K562 (cell line): ENCODE results near the gene C21orf58.

Experiments used
- BRCA1 ChIP-seq, 2 experiments: fragments of 450-650 bp in 1 of 2; sonication (generic) in 1 of 2; formaldehyde crosslinking in 1 of 2; IDR thresholded peaks; 2 replicates each; pipeline versions ENCODE4 v1.5.0 to v1.6.1; 2017 to 2020; ENCODE audit warnings: mild to moderate bottlenecking in 1 of 2, missing genetic modification reagents in 1 of 2
- STAT6 ChIP-seq: sonication (generic); formaldehyde crosslinking; IDR thresholded peaks from 2 replicates; pipeline ENCODE4 v1.8.1; 2023; ENCODE audit warnings: mild to moderate bottlenecking, missing genetic modification reagents
- TEAD2 ChIP-seq: fragments of 450-650 bp; IDR thresholded peaks from 2 replicates; pipeline ENCODE4 v1.6.1; 2016; ENCODE audit warnings: missing genetic modification characterization, control low read depth, missing compliant biosample characterization
- TF ChIP-seq, protein P1 (sequence below): sonication (generic); formaldehyde crosslinking; IDR thresholded peaks from 2 replicates; pipeline ENCODE4 v1.8.1; 2023; ENCODE audit warnings: mild to moderate bottlenecking, missing genetic modification reagents, moderate library complexity

DNA sequence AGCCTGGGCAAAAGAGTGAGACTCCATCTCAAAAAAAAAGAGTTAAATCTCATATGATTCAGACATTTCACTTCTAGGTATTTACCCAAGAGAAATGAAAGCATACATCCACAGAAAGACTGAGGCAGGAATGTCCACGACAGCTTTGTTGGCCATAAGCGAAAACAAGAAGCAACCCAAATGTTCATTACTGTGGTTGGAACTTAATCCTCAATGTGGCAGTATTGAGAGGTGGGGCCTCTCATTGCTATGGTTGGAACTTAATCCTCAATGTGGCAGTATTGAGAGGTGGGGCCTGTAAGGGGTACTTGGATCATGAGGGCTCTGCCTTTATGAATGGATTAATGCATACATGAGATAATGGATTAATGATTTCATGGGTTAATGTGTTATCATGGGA, 15.2 kb downstream of the C21orf58 start:
- TF ChIP-seq, protein P1, sequence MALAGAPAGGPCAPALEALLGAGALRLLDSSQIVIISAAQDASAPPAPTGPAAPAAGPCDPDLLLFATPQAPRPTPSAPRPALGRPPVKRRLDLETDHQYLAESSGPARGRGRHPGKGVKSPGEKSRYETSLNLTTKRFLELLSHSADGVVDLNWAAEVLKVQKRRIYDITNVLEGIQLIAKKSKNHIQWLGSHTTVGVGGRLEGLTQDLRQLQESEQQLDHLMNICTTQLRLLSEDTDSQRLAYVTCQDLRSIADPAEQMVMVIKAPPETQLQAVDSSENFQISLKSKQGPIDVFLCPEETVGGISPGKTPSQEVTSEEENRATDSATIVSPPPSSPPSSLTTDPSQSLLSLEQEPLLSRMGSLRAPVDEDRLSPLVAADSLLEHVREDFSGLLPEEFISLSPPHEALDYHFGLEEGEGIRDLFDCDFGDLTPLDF, result no peak
- TF ChIP-seq STAT6 (CRISPR knock-in tag) (no peak), BRCA1 (IDR thresholded peaks at IDR 0.05) (no peak), BRCA1 (CRISPR knock-in tag; IDR thresholded peaks at IDR 0.05) (no peak), TEAD2 (tag) (no peak)
